ENCODE measurements around the gene MAGOH. TPM values are rescaled to one million over a fixed set of nuclear protein-coding genes. Genes with fewer than 3 reads are reported as not detected.

MAGOH gene
- total RNA-seq, 3 donors from 2014 or later: 35.0 to 45.2 (median 37.5) TPM

GRCh38 chr1:53237638-53238037 is 680 bp downstream of the MAGOH start:
- TF ChIP-seq CTCF (IDR thresholded peaks at IDR 0.05) (no peak), POLR2A (IDR thresholded peaks at IDR 0.05) (no peak), POLR2AphosphoS5 (IDR thresholded peaks at IDR 0.05) (no peak)
- H3K4me1 ChIP-seq: no peaks in the 10 kb centered on the region
- no peak for DNase-seq (ENCODE audit: low spot score in 2 of 2)
- H3K36me3 ChIP-seq: peaks cover 9% of the 10 kb centered on the region
- no peaks in the 10 kb centered on the region for H3K27me3 ChIP-seq
- intact Hi-C loops (cut with DNase I; ENCODE audit: low total_unique reads): no loop called here
- peak overlapping the region; percentile 89 to 93 for H3K27ac ChIP-seq
- H3K4me3 ChIP-seq: peak overlapping the region; percentile 92 to 99 (median 98)
- no peaks in the 10 kb centered on the region for H3K9me3 ChIP-seq

GRCh38 chr1:53220962-53221286 is 17.4 kb downstream of the MAGOH start:
- peak overlapping the region; percentile 78 to 87 (median 84) for H3K4me3 ChIP-seq
- H3K27ac ChIP-seq: peak overlapping the region; percentile 93 to 98
- intact Hi-C loops (cut with DNase I; ENCODE audit: low total_unique reads): no loop called here
- peaks cover 0 to 8% of the 10 kb centered on the region in 2 donors for H3K4me1 ChIP-seq
- TF ChIP-seq CTCF (IDR thresholded peaks at IDR 0.05) (no peak), POLR2A (IDR thresholded peaks at IDR 0.05) (no peak), POLR2AphosphoS5 (IDR thresholded peaks at IDR 0.05) (no peak)
- no peaks in the 10 kb centered on the region for H3K9me3 ChIP-seq
- H3K27me3 ChIP-seq: no peaks in the 10 kb centered on the region
- no peaks in the 10 kb centered on the region for H3K36me3 ChIP-seq
- DNase-seq (ENCODE audit: low spot score in 2 of 2): no peak

GRCh38 chr1:53220171-53220961 is 18.0 kb downstream of the MAGOH start, which contains the start of gene CZIB:
Gene CZIB, minus strand, starts transcription at chr1:53220634. Its CDS starts 59 bp downstream, at chr1:53220575.
- Histone ChIP-seq H3K36me3 (no peaks in the 10 kb centered on the region), H3K9me3 (no peaks in the 10 kb centered on the region), H3K4me1 (peaks cover 0 to 8% of the 10 kb centered on the region in 2 donors), H3K27me3 (no peaks in the 10 kb centered on the region), H3K27ac (peak within 1 kb of the TSS; percentile 93 to 98), H3K4me3 (peak within 1 kb of the TSS; percentile 78 to 87 (median 84))
- peak; percentile 92 to 94 for DNase-seq (ENCODE audit: low spot score in 2 of 2)
- TF ChIP-seq POLR2A (IDR thresholded peaks at IDR 0.05) (peak; percentile 94), CTCF (IDR thresholded peaks at IDR 0.05) (no peak), POLR2AphosphoS5 (IDR thresholded peaks at IDR 0.05) (peak; percentile 96 to 98 (median 97))
- intact Hi-C loops (cut with DNase I; ENCODE audit: low total_unique reads): no loop called here

- no peak for TF ChIP-seq CTCF (IDR thresholded peaks at IDR 0.05)
- TF ChIP-seq POLR2A (IDR thresholded peaks at IDR 0.05): no peak
- no peak for TF ChIP-seq POLR2AphosphoS5 (IDR thresholded peaks at IDR 0.05)
- Histone ChIP-seq H3K9me3 (no peaks in the 10 kb centered on the region), H3K27me3 (no peaks in the 10 kb centered on the region), H3K4me1 (peaks cover 0 to 8% of the 10 kb centered on the region in 2 donors), H3K4me3 (peak overlapping the region; percentile 78 to 87 (median 84)), H3K27ac (peak overlapping the region; percentile 93 to 98), H3K36me3 (no peaks in the 10 kb centered on the region)
- no peak for DNase-seq (ENCODE audit: low spot score in 2 of 2)
- intact Hi-C loops (cut with DNase I; ENCODE audit: low total_unique reads): no loop called here
Measured at GRCh38 chr1:53219711-53220110, 18.6 kb downstream of the MAGOH start.

GRCh38 chr1:53218201-53218600 is 20.1 kb downstream of the MAGOH start:
- intact Hi-C loops (cut with DNase I; ENCODE audit: low total_unique reads): no loop called here
- Histone ChIP-seq H3K27me3 (no peaks in the 10 kb centered on the region), H3K4me1 (peaks cover 0 to 8% of the 10 kb centered on the region in 2 donors), H3K9me3 (no peaks in the 10 kb centered on the region), H3K4me3 (no peak overlapping the region), H3K27ac (no peak overlapping the region), H3K36me3 (no peaks in the 10 kb centered on the region)
- no peak for DNase-seq (ENCODE audit: low spot score in 2 of 2)
- TF ChIP-seq CTCF (IDR thresholded peaks at IDR 0.05): no peak
- no peak for TF ChIP-seq POLR2AphosphoS5 (IDR thresholded peaks at IDR 0.05)
- TF ChIP-seq POLR2A (IDR thresholded peaks at IDR 0.05): no peak
